SK-N-SH (cell line): Measurements from ENCODE around the gene SCRN1. TPM values are rescaled to one million over a fixed set of nuclear protein-coding genes. Genes with fewer than 3 reads are reported as not detected.
A peak's percentile ranks its signal among the peaks of the same experiment; 100 is the strongest.

Source experiments
- CTCF ChIA-PET: fragments of 300-600, 350-600 bp; formaldehyde crosslinking; extraction: SDS; loops from one replicate; lab custom pipeline; 2021; lab: Yijun Ruan, JAX
- POLR2A ChIA-PET: fragments of 350-600 bp; sonication (Branson Sonifier 250); formaldehyde crosslinking; extraction: SDS; loops from one replicate; lab custom pipeline; 2020; ENCODE audit warnings: antibody characterized with exemption, inconsistent platforms; lab: Yijun Ruan, JAX
- DNase-seq: peaks from one replicate; pipeline ENCODE4 v3.0.0; 2012
- H2AFZ ChIP-seq: fragments of 200-600 bp; sonication (generic); 2 replicates; pipeline ENCODE4 v1.8.1; 2016; ENCODE audit warnings: antibody characterized with exemption, mild to moderate bottlenecking, low read depth
- H3F3A ChIP-seq: fragments of 200-600 bp; sonication (generic); replicated peaks from 2 replicates; pipeline ENCODE3; 2016; ENCODE audit warnings: antibody characterized with exemption, mild to moderate bottlenecking; ENCODE audit not compliant: insufficient read depth
- H3K27ac ChIP-seq, 2 experiments: fragments of 200-500 bp in 1 of 2; fragments of 200-600 bp in 1 of 2; sonication (Bioruptor generic) in 1 of 2; sonication (generic), shearing (Covaris generic) in 1 of 2; 2 replicates each; pipeline versions ENCODE4 v1.5.1 to v1.6.1; 2014 to 2016; ENCODE audit warnings: low read depth in 2 of 2, inconsistent platforms in 1 of 2, low read length in 1 of 2, mild to moderate bottlenecking in 1 of 2, mixed read lengths in 1 of 2
- H3K27me3 ChIP-seq: fragments of 200-600 bp; sonication (generic), shearing (Covaris generic); 2 replicates; pipeline ENCODE4 v1.6.1; 2016; ENCODE audit warnings: mixed run types; ENCODE audit not compliant: insufficient read depth
- H3K36me3 ChIP-seq, 2 experiments: fragments of 200-500 bp in 1 of 2; fragments of 200-600 bp in 1 of 2; sonication (Bioruptor generic) in 1 of 2; sonication (generic) in 1 of 2; replicated peaks in 1 of 2; 2 replicates each; pipeline versions ENCODE3 to v1.5.1; 2014 to 2016; ENCODE audit warnings: low read length in 1 of 2, mild to moderate bottlenecking in 1 of 2; ENCODE audit not compliant: insufficient read depth in 2 of 2, control insufficient read depth in 1 of 2
- H3K4me1 ChIP-seq, 2 experiments: fragments of 200-500 bp in 1 of 2; fragments of 200-600 bp in 1 of 2; sonication (Bioruptor generic) in 1 of 2; sonication (generic), shearing (Covaris generic) in 1 of 2; 2 replicates each; pipeline versions ENCODE4 v1.5.1 to v1.6.1; 2014 to 2016; ENCODE audit warnings: low read depth in 1 of 2, low read length in 1 of 2, mixed run types in 1 of 2; ENCODE audit not compliant: insufficient read depth in 2 of 2, control insufficient read depth in 1 of 2
- H3K4me2 ChIP-seq: fragments of 200-600 bp; sonication (generic), shearing (Covaris generic); 2 replicates; pipeline ENCODE4 v1.6.1; 2017; ENCODE audit warnings: mixed run types
- H3K4me3 ChIP-seq, 2 experiments: fragments of 200-500 bp in 1 of 2; fragments of 200-600 bp in 1 of 2; sonication (Bioruptor generic) in 1 of 2; sonication (generic), shearing (Covaris generic) in 1 of 2; 2 replicates each; pipeline versions ENCODE4 v1.5.1 to v1.8.1; 2014 to 2016; ENCODE audit warnings: low read depth in 2 of 2, inconsistent platforms in 1 of 2, low read length in 1 of 2, mild to moderate bottlenecking in 1 of 2, mixed read lengths in 1 of 2, moderate library complexity in 1 of 2
- H3K79me2 ChIP-seq: fragments of 200-600 bp; sonication (generic); 2 replicates; pipeline ENCODE4 v1.8.1; 2017; ENCODE audit warnings: mild to moderate bottlenecking; ENCODE audit not compliant: insufficient read depth
- H3K9ac ChIP-seq: fragments of 200-600 bp; sonication (generic); 2 replicates; pipeline ENCODE4 v1.6.1; 2017; ENCODE audit warnings: mixed run types
- H3K9me2 ChIP-seq: fragments of 200-600 bp; sonication (generic); 2 replicates; pipeline ENCODE4 v1.6.1; 2017; ENCODE audit warnings: mixed run types
- H3K9me3 ChIP-seq: fragments of 200-600 bp; sonication (generic); 2 replicates; pipeline ENCODE4 v1.6.1; 2017; ENCODE audit warnings: mixed run types, mild to moderate bottlenecking, moderate library complexity
- H4K20me1 ChIP-seq: fragments of 200-600 bp; sonication (generic); 2 replicates; pipeline ENCODE4 v1.6.1; 2017; ENCODE audit warnings: mild to moderate bottlenecking, mixed run types; ENCODE audit not compliant: insufficient read depth
- EP300 ChIP-seq, 2 experiments: IDR thresholded peaks; 2 replicates each; pipeline versions ENCODE4 v1.4.0 to v1.6.1; 2012; ENCODE audit warnings: borderline replicate concordance in 1 of 2, low read depth in 1 of 2, low read length in 1 of 2
- EZH2phosphoT487 ChIP-seq: fragments of 200-600 bp; sonication (generic); IDR thresholded peaks from 2 replicates; pipeline ENCODE4 v1.6.1; 2017; ENCODE audit warnings: low read depth, mixed run types, mild to moderate bottlenecking, antibody characterized with exemption, moderate library complexity, borderline replicate concordance
- FOSL2 ChIP-seq: IDR thresholded peaks from 2 replicates; pipeline ENCODE4 v1.4.0; 2012; ENCODE audit warnings: low read depth, mild to moderate bottlenecking, moderate library complexity, borderline replicate concordance
- FOXJ3 ChIP-seq: sonication (generic); formaldehyde crosslinking; IDR thresholded peaks from 2 replicates; pipeline ENCODE4 v1.5.1; 2020; ENCODE audit warnings: mild to moderate bottlenecking, missing genetic modification reagents
- GABPA ChIP-seq: IDR thresholded peaks from 2 replicates; pipeline ENCODE4 v1.4.0; 2012; ENCODE audit warnings: low read depth, mild to moderate bottlenecking
- IRF3 ChIP-seq: fragments of 150-350 bp; IDR thresholded peaks from 2 replicates; pipeline ENCODE4 v1.6.1; 2016; ENCODE audit warnings: mild to moderate bottlenecking, low read depth, low read length
- NRF1 ChIP-seq: IDR thresholded peaks from 2 replicates; pipeline ENCODE4 v1.6.1; 2012; ENCODE audit warnings: low read depth, mild to moderate bottlenecking, low read length
- POLR2AphosphoS5 ChIP-seq: IDR thresholded peaks from 2 replicates; pipeline ENCODE4 v1.6.1; 2012; ENCODE audit warnings: low read depth, low read length
- RCOR1 ChIP-seq: fragments of 150-350 bp; IDR thresholded peaks from 2 replicates; pipeline ENCODE4 v1.6.1; 2017; ENCODE audit warnings: antibody characterized with exemption, low read length
- RXRA ChIP-seq: IDR thresholded peaks from 2 replicates; pipeline ENCODE4 v1.4.0; 2012; ENCODE audit warnings: low read depth, mild to moderate bottlenecking, borderline replicate concordance
- TAF1 ChIP-seq: IDR thresholded peaks from 2 replicates; pipeline ENCODE4 v1.6.1; 2012; ENCODE audit warnings: low read depth, mild to moderate bottlenecking, low read length, moderate library complexity, borderline replicate concordance
- TEAD4 ChIP-seq: IDR thresholded peaks from 2 replicates; pipeline ENCODE4 v1.4.0; 2012; ENCODE audit warnings: mild to moderate bottlenecking, borderline replicate concordance; ENCODE audit not compliant: insufficient read depth
- USF2 ChIP-seq: fragments of 150-350 bp; IDR thresholded peaks from 2 replicates; pipeline ENCODE4 v1.6.1; 2017; ENCODE audit warnings: antibody characterized with exemption, low read length, low read depth, borderline replicate concordance
- WGBS: methylation state at CpG from one replicate; pipeline ENCODE4 v1.1.6; 2017; ENCODE audit warnings: low lambda C conversion rate; 5-methylcytosine and 5-hydroxymethylcytosine counted together
- polyA plus RNA-seq, 3 experiments: library from polyadenylated mRNA; depleted of rRNA; stranded (reverse); fragments of >200 nt; gene quantifications; 2 replicates each; pipeline ENCODE4 v1.2.3, GENCODE V29; 2012

The SCRN1 gene
- polyA plus RNA-seq, 1 of the 3 experiments (the other 2 are of a cell fraction) = 64.3 TPM

GRCh38 chr7:29883462-29884398 is 105.9 kb downstream of the SCRN1 start:
- no peaks in the 10 kb centered on the region for H3F3A ChIP-seq
- H3K9me2 ChIP-seq = no peaks in the 10 kb centered on the region
- TF ChIP-seq FOXJ3 (CRISPR knock-in tag) (no peak), EP300 (IDR thresholded peaks at IDR 0.05; ENCODE audit: borderline replicate concordance in 1 of 2, low read depth in 1 of 2, low read length in 1 of 2) (no peak), TEAD4 (no peak), RXRA (no peak)
- no peak overlapping the region for H3K4me3 ChIP-seq
- H3K27me3 ChIP-seq = no peaks in the 10 kb centered on the region
- no peaks in the 10 kb centered on the region for H3K9me3 ChIP-seq
- POLR2A ChIA-PET = no interaction called here
- no peak overlapping the region for H3K27ac ChIP-seq
- CTCF ChIA-PET = interaction anchor here (1.2 to 2.9 kb wide), 2 partner anchors 38 to 179 kb away, joined by 3 to 25 read pairs; no protein-coding TSS in a partner anchor
- no peaks in the 10 kb centered on the region for H3K79me2 ChIP-seq
- no peak overlapping the region for H3K9ac ChIP-seq
- H4K20me1 ChIP-seq = no peaks in the 10 kb centered on the region
- no peaks in the 10 kb centered on the region; a peak in 1 of 4 replicates for H3K4me1 ChIP-seq
- 88% methylated on average over 45 of the region's 46 CpGs for WGBS
- DNase-seq = peak; percentile 39
- H3K36me3 ChIP-seq = no peaks in the 10 kb centered on the region
- no peak overlapping the region for H3K4me2 ChIP-seq
- H2AFZ ChIP-seq = no peak overlapping the region

- Histone ChIP-seq H3K9me2 (no peaks in the 10 kb centered on the region), H3F3A (no peaks in the 10 kb centered on the region), H3K36me3 (no peaks in the 10 kb centered on the region), H3K27me3 (no peaks in the 10 kb centered on the region), H3K9ac (no peak overlapping the region), H3K79me2 (no peaks in the 10 kb centered on the region), H3K9me3 (no peaks in the 10 kb centered on the region), H3K4me1 (peaks cover 0 to 2% of the 10 kb centered on the region in 2 experiments; a peak in 1 of 4 replicates), H2AFZ (no peak overlapping the region), H4K20me1 (no peaks in the 10 kb centered on the region), H3K4me3 (no peak overlapping the region), H3K4me2 (no peak overlapping the region), H3K27ac (no peak overlapping the region)
- TF ChIP-seq POLR2AphosphoS5 = no peak
- no peak for TF ChIP-seq FOSL2
- no peak for TF ChIP-seq RCOR1
- TF ChIP-seq FOXJ3 (CRISPR knock-in tag) = no peak
- TF ChIP-seq NRF1 = no peak
- no peak for TF ChIP-seq USF2
- TF ChIP-seq EP300 (IDR thresholded peaks at IDR 0.05; ENCODE audit: borderline replicate concordance in 1 of 2, low read depth in 1 of 2, low read length in 1 of 2) = no peak
- TF ChIP-seq IRF3 = no peak
- no peak for TF ChIP-seq RXRA
- no peak for TF ChIP-seq GABPA
- TF ChIP-seq EZH2phosphoT487 = no peak
- no peak for TF ChIP-seq TAF1
- CTCF ChIA-PET = interaction anchor here (1.2 to 2.1 kb wide), 3 partner anchors 11 to 179 kb away, joined by 4 to 18 read pairs (median 7); no protein-coding TSS in a partner anchor
- 57% methylated on average over 1 of the region's 1 CpG for WGBS
- POLR2A ChIA-PET = no interaction called here
- DNase-seq = no peak
Observed at GRCh38 chr7:29882481-29882880, 107.1 kb downstream of the SCRN1 start.
